Measurements from ENCODE around the gene LENG8. TPM values are rescaled to one million over a fixed set of nuclear protein-coding genes. Genes with fewer than 3 reads are reported as not detected.

Gene LENG8
- total RNA-seq (2014; rRNA removed; shearing (Covaris generic)), result 9.5 and 14.4 TPM in 2 replicates

DNA sequence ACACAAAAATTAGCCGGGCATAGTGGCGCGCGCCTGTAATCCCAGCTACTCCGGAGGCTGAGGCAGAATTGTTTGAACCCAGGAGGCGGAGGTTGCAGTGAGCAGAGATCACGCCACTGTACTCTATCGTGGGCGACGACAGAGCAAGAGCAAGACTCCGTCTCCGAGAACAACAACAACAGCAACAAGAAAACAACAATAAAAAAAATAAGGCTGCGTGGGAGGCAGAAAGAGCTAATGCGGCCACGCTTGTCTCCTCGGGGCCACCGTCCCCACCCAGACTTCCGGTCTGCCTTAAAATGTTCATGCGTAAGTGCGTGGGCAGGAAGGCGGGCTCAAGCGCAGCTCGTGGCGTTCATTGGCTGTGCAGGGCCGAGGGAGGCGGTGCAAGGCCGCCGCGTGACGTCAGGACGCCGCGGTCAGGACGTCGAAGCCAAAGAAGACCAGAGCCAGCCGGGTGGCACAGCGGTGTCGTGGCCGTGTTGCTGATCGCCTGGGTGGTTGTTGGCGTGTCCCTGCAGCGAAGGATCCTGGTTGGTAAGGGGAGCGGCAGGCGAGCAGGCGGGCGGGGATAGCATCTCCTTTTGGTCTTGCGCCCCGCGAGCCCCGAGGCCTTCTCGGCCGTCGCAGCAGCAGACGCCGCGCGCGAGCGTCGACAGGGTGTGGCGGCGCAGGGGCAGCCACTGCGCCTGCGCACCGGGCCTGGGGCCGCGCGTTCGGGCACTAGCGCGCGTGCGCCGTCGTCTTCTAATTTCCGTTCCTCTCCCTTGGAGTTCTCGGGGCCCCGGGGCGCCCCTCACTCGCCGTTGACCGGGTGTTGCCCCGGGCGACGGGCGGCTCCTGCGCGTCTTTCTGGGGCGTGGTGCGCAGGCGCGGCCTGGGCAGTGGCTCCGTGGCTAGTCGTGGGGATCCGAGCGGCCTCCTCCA, at the start of gene LENG8:
LENG8 (plus strand) TSS at position 426 of the 927 bp plus-strand sequence. CDS start 2,146 bp downstream, outside the sequence.
- Histone ChIP-seq H3K36me3 (peaks cover 50% of the 10 kb centered on the region), H3K4me3 (peak within 1 kb of the TSS; percentile 74), H3K4me1 (replicated peaks) (peaks cover 22% of the 10 kb centered on the region), H3K27me3 (replicated peaks) (no peaks in the 10 kb centered on the region), H3K9me3 (replicated peaks) (no peaks in the 10 kb centered on the region), H3K27ac (peak within 1 kb of the TSS; percentile 83)
- DNase-seq (ENCODE audit: low read depth in 1 of 2, low spot score in 2 of 2), result peak; percentile 96 to 99

DNA sequence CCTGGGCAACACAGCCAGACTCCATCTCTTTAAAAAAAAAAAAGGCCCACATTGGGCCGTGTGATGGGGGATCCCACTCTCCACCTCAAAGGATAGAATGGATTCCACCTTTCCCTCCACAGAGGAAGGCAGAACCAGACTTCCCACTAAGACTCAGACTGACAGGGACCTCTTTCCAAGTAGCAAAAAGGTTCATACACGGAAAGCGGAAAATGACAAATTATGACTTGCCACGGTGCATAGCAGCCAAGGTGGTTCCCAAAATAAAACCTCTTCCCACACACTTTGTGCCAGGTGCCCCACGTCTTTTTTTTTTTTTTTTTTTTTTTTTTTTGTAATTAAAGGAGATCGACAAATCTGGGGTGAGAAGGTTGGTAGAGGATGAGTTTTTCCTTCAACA, 48.1 kb upstream of the LENG8 start:
- H3K4me3 ChIP-seq, result no peak overlapping the region
- H3K27me3 ChIP-seq (replicated peaks), result 0 out of 2 replicates have a peak, but pooled peaks cover 4% of the 10 kb centered on the region

DNA sequence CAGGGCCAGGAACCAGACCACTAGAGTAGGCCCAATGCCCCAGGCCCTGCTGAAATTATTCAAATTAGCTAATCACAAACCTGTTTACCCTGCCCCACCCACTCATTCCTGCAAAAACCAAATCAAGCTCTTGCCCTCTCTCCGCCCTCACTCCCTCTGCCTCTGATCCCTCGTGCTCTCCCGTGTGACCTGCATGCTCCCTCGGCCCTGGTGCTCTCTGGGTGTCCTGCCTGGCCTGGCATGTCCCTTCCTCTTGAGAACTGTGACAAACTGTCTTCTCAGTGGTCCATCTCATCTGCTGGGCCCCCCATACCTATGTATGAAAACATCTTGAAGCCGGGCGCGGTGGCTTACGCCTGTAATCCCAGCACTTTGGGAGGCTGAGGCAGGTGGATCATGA, 45.9 kb upstream of the LENG8 start:
- H3K27me3 ChIP-seq (replicated peaks), result 0 out of 2 replicates have a peak, but pooled peaks cover 4% of the 10 kb centered on the region
- no peaks in the 10 kb centered on the region for H3K4me1 ChIP-seq (replicated peaks)
- no peaks in the 10 kb centered on the region for H3K36me3 ChIP-seq
- no peaks in the 10 kb centered on the region for H3K9me3 ChIP-seq (replicated peaks)
- no peak for DNase-seq (ENCODE audit: low read depth in 1 of 2, low spot score in 2 of 2)
- H3K4me3 ChIP-seq, result no peak overlapping the region
- no peak overlapping the region for H3K27ac ChIP-seq

More for the DNA sequence above, 48.1 kb upstream of the LENG8 start:
- H3K27ac ChIP-seq, result no peak overlapping the region
- no peaks in the 10 kb centered on the region for H3K36me3 ChIP-seq
- DNase-seq (ENCODE audit: low read depth in 1 of 2, low spot score in 2 of 2), result no peak
- H3K9me3 ChIP-seq (replicated peaks), result no peaks in the 10 kb centered on the region
- no peaks in the 10 kb centered on the region for H3K4me1 ChIP-seq (replicated peaks)

DNA sequence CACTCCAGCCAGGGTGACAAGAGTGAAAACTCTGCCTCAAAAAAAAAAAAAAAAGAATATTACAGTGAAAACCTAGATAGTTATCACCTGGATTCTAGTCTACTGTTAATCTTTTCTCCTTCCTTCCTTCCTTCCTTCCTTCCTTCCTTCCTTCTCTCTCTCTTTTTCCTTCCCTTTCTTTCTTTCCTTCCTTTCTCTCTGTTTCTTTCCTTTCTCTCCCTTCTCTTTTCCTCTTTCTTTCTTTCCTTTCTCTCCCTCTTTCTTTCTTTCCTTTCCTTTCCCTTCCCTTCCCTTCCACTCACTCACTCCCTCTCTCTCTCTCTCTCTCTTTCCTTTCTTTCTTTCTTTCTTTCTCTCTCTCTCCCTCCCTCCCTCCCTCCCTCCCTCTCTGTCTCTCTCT, 43.4 kb upstream of the LENG8 start:
- DNase-seq (ENCODE audit: low read depth in 1 of 2, low spot score in 2 of 2), result no peak
- Histone ChIP-seq H3K27me3 (replicated peaks) (no peaks in the 10 kb centered on the region), H3K9me3 (replicated peaks) (no peaks in the 10 kb centered on the region), H3K4me3 (no peak overlapping the region), H3K4me1 (replicated peaks) (no peaks in the 10 kb centered on the region), H3K36me3 (no peaks in the 10 kb centered on the region), H3K27ac (no peak overlapping the region)

DNA sequence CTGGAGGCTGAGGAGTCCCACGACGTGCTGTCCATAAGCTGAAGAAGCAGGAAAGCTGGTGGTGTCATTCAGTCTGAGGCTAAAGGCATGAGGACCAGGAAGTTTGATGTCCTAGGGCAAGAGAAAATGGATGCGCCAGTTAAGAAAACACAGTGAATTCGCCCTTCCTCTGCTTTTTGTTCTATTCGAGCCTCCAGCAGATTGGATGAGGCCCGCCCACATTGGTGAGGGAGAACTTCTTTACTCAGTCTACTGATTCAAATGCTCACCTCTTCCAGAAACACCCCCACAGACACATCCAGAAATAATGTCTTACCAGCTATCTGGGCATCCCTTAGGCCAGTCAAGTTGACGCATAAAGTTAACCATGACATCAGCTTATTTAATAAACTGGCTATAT, 41.2 kb upstream of the LENG8 start:
- no peaks in the 10 kb centered on the region for H3K4me1 ChIP-seq (replicated peaks)
- H3K9me3 ChIP-seq (replicated peaks), result no peaks in the 10 kb centered on the region
- H3K36me3 ChIP-seq, result no peaks in the 10 kb centered on the region

DNA sequence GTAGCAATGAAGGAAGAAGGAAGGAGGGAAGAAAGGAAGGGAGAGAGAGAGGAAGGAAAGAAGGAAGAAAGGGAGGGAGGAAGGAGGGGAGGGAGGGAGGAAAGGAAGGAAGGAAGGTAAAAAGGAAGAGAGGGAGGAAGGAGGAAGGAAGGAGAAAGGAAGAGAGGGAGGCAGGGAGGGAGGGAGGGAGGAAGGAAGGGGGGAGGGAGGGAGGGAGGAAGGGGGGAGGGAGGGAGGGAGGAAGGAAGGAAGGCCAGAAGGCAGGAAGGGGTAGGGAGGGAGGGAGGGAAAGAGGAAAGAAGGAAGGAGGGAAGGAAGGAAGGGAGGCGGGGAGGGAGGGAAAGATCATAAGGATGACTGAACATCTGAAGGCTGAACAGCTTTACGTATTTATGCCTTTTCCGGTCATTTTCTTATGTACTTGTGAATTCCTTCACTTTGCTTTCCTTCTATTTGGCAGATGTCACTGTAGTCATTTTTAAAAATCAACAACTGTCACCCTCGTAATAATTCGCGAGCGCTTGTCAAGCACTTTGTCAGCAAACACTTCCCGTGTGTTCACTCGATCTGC, 40.5 kb upstream of the LENG8 start:
- Histone ChIP-seq H3K4me3 (no peak overlapping the region), H3K4me1 (replicated peaks) (no peaks in the 10 kb centered on the region), H3K9me3 (replicated peaks) (no peaks in the 10 kb centered on the region), H3K27ac (no peak overlapping the region), H3K27me3 (replicated peaks) (no peaks in the 10 kb centered on the region), H3K36me3 (no peaks in the 10 kb centered on the region)
- DNase-seq (ENCODE audit: low read depth in 1 of 2, low spot score in 2 of 2), result no peak

More for the DNA sequence above, 41.2 kb upstream of the LENG8 start:
- no peak for DNase-seq (ENCODE audit: low read depth in 1 of 2, low spot score in 2 of 2)
- Histone ChIP-seq H3K27me3 (replicated peaks) (no peaks in the 10 kb centered on the region), H3K27ac (no peak overlapping the region), H3K4me3 (no peak overlapping the region)

DNA sequence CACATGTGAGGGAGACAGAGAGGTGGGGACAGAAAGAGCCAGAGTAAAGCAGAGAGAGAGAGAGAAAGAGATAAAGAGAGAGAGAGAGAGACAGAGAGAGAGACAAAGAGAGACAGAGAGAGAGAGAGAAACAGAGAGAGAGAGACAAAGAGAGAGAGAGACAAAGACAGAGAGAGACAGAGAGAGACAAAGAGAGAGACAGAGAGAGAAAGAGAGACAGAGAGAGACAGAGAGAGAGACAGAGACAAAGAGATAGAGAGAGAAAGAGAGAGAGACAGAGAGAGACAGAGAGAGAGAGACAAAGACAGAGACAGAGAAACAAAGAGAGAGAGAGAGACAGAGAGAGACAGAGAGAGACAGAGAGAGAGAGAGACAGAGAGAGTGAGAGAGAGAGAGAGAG, 38.0 kb upstream of the LENG8 start:
- Histone ChIP-seq H3K9me3 (replicated peaks) (no peaks in the 10 kb centered on the region), H3K27ac (no peak overlapping the region)

DNA sequence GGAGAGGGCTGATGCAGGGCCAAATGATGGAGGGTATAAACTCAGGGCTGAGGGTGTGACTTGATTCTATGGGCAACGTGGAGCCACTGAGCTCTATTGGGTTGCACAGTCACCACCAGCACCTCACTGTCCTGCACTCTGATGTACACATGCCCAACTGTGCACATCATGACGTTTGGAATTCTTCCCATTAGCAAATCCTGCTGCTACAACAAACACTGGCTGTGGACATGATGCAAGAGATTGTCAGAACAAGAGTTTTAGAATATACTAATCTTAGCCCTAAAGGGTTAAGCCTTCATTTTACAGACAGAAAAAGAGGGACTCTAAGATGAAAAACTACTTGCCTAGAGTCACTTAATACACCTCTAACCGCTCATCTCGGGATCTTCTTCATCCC, 36.1 kb upstream of the LENG8 start:
- no peak overlapping the region for H3K4me3 ChIP-seq
- H3K36me3 ChIP-seq, result no peaks in the 10 kb centered on the region
- H3K4me1 ChIP-seq (replicated peaks), result no peaks in the 10 kb centered on the region
- H3K27me3 ChIP-seq (replicated peaks), result peaks cover 32% of the 10 kb centered on the region
- H3K9me3 ChIP-seq (replicated peaks), result no peaks in the 10 kb centered on the region
- no peak for DNase-seq (ENCODE audit: low read depth in 1 of 2, low spot score in 2 of 2)
- no peak overlapping the region for H3K27ac ChIP-seq

More for the DNA sequence above, 38.0 kb upstream of the LENG8 start:
- H3K4me3 ChIP-seq, result no peak overlapping the region
- no peaks in the 10 kb centered on the region for H3K36me3 ChIP-seq
- peaks cover 14% of the 10 kb centered on the region for H3K27me3 ChIP-seq (replicated peaks)
- H3K4me1 ChIP-seq (replicated peaks), result no peaks in the 10 kb centered on the region
- no peak for DNase-seq (ENCODE audit: low read depth in 1 of 2, low spot score in 2 of 2)

DNA sequence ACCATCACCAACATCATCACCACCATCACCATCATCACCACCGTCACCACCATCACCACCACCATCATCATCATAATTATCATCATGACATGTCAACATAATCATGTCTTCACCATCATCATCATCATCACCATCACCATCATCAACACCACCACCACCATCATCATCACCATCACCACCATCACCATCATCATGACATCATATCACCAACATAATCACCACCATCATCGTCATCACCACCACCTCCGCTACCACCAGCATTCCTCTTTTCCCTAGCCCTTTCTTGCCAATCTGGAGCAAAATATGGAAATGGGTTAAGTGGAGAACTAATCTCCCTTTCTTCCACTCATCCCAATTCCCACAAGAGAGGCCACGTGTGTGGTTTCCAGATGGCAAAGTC, 34.8 kb upstream of the LENG8 start:
- Histone ChIP-seq H3K27me3 (replicated peaks) (peaks cover 40% of the 10 kb centered on the region), H3K27ac (no peak overlapping the region), H3K36me3 (no peaks in the 10 kb centered on the region), H3K4me3 (no peak overlapping the region), H3K4me1 (replicated peaks) (no peaks in the 10 kb centered on the region), H3K9me3 (replicated peaks) (no peaks in the 10 kb centered on the region)
- DNase-seq (ENCODE audit: low read depth in 1 of 2, low spot score in 2 of 2), result no peak

DNA sequence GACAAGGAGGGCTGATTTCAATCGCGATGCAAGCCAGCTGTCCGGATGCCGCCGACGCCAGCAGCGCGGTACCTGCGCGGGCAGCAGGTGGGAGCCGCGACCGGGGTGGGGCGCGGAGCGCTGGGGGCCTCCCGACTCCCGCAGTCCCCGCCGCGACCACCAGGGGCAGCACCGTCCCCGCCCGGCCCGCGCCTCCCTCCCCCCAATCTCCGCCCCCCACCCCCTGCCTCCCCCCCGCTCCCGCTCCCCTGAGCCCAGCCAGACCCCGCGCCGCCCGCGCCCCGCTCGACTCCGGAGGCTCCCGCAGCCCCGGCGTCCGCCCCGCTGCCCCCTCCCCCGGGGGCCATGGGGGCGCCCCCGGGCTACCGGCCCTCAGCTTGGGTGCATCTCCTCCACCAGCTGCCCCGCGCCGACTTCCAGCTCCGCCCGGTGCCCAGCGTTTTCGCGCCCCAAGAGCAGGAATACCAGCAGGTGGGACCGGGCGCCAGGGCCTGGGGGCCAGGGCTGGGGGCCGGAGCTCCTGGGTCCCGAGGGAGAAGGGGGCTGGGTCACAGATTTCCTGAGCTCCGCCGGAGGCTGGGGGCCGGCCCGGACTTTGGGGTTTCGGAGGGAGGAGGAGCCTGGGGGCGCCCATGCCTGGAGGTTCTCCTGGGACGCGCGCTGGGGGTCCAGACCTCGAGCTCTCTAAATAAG, 33.6 kb upstream of the LENG8 start, which contains the start of gene TTYH1:
TTYH1 (plus strand) TSS at position 257 of the 693 bp plus-strand sequence; CDS start at position 346, 89 bp downstream.
- H3K27me3 ChIP-seq (replicated peaks), result peaks cover 50% of the 10 kb centered on the region
- H3K27ac ChIP-seq, result no peak within 1 kb of the TSS
- H3K36me3 ChIP-seq, result no peaks in the 10 kb centered on the region
- no peak within 1 kb of the TSS for H3K4me3 ChIP-seq
- DNase-seq (ENCODE audit: low read depth in 1 of 2, low spot score in 2 of 2), result no peak
- no peaks in the 10 kb centered on the region for H3K4me1 ChIP-seq (replicated peaks)
- H3K9me3 ChIP-seq (replicated peaks), result no peaks in the 10 kb centered on the region

DNA sequence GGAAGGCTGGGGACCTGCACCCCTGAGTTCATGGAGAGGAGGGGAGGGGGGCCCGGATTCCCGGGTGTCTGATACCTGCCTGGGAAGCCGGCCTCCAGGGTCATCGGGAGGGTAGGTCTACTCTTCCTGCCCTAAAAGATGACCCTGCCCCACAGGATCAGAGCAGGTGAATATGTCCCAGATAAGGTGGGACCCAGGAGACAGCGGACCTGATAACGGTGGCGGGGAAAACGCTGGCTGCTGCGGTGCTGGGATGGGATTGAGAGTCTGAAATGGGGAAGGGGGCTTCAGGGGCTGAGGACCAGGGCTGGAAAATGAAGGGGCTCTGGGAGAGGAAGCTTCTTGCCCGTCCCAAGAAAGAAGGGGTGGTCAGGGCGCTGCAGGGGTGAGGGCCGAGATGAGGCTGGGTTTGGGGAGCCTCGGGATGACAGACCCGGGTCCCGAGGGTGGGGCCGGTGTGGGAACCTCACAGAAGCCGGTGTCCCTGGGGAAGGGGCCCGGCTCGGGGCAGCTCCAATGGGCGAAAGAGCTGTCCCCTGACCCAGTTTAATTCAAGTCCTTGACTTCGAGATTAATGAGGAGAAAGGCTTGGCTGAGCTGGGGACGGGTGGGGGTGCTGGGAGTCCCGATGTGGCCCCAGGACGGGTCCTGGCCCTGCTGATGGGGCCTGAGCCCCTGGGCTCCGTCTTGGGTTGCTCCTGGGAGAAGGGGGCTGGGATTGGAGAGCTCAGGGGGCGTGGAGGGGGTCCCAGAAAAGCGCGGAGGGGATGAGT, 32.9 kb upstream of the LENG8 start:
- Histone ChIP-seq H3K4me3 (no peak overlapping the region), H3K27ac (no peak overlapping the region), H3K27me3 (replicated peaks) (peaks cover 55% of the 10 kb centered on the region), H3K4me1 (replicated peaks) (no peaks in the 10 kb centered on the region), H3K36me3 (no peaks in the 10 kb centered on the region), H3K9me3 (replicated peaks) (no peaks in the 10 kb centered on the region)
- no peak for DNase-seq (ENCODE audit: low read depth in 1 of 2, low spot score in 2 of 2)

DNA sequence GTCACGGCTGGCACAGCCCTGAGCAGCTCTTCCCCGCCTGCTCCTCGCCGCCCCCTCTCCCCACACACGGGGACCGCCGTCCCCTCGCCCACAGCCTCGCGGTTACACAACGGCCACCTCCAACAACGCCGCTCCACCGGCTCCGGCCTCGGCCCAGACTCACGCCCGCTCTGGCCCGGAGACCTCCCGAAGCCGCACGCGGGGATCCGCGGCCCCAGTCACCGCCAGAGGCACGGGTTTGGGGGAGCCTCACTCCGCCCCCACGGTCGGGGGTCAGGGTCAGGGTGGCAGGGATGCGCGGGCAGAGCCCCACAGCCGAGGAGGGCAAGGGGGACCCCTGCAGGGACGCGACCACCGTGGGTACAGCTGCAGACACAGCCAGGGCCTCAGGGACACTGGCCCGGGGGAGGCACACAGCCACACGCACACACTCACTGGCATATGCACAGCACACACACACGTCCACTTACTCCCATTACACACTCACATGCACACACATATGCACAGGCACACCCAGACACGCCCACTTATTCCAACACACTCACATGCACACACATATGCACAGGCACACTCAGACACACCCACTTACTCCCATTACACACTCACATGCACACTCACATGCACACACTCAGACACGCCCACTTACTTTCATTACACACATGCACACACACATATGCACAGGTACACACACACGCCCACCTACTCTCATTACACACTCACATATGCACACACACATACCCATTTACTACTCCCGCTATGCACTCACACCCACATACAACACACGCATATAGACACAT, 32.1 kb upstream of the LENG8 start:
- no peak overlapping the region for H3K4me3 ChIP-seq
- H3K9me3 ChIP-seq (replicated peaks), result no peaks in the 10 kb centered on the region
- H3K36me3 ChIP-seq, result no peaks in the 10 kb centered on the region
- peaks cover 63% of the 10 kb centered on the region for H3K27me3 ChIP-seq (replicated peaks)
- no peak for DNase-seq (ENCODE audit: low read depth in 1 of 2, low spot score in 2 of 2)
- H3K27ac ChIP-seq, result no peak overlapping the region
- no peaks in the 10 kb centered on the region for H3K4me1 ChIP-seq (replicated peaks)
